Mesothelial cell of epicardium (in vitro differentiated cells): Measurements from ENCODE around the gene DNAJB14. TPM values are rescaled to one million over a fixed set of nuclear protein-coding genes. Genes with fewer than 3 reads are reported as not detected.

Experiments
- DNase-seq, 2 experiments: peaks; one replicate each; pipeline ENCODE4 v3.0.0; 2021; ENCODE audit warnings: low spot score in 2 of 2; ENCODE audit not compliant: unreplicated experiment in 2 of 2
- H3K27ac Mint-ChIP-seq: 2 replicates; pipeline ENCODE4 v1.8.0; 2021; ENCODE audit warnings: mixed read lengths
- H3K27me3 Mint-ChIP-seq: 2 replicates; pipeline ENCODE4 v1.8.0; 2021; ENCODE audit warnings: low read depth, mixed read lengths
- H3K36me3 Mint-ChIP-seq: 2 replicates; pipeline ENCODE4 v1.8.0; 2021; ENCODE audit warnings: mixed read lengths
- H3K4me1 Mint-ChIP-seq: 2 replicates; pipeline ENCODE4 v1.8.0; 2021; ENCODE audit warnings: mixed read lengths
- H3K4me3 Mint-ChIP-seq: 2 replicates; pipeline ENCODE4 v1.8.0; 2021; ENCODE audit warnings: mild to moderate bottlenecking, moderate library complexity, mixed read lengths
- H3K9me3 Mint-ChIP-seq: 2 replicates; pipeline ENCODE4 v1.8.0; 2021; ENCODE audit warnings: mixed read lengths
- total RNA-seq: library from RNA; stranded (reverse); gene quantifications from 3 replicates; pipeline ENCODE4 v1.2.1, GENCODE V29; 2021
- TF ChIP-seq, protein P1 (sequence below): fragments of 200-600 bp; sonication (generic); IDR thresholded peaks from one replicate; pipeline ENCODE4 v1.5.0; 2021; ENCODE audit warnings: antibody characterized with exemption; ENCODE audit not compliant: unreplicated experiment

Gene DNAJB14
- total RNA-seq, 1 donor from 2014 or later = 55.9 TPM

DNA sequence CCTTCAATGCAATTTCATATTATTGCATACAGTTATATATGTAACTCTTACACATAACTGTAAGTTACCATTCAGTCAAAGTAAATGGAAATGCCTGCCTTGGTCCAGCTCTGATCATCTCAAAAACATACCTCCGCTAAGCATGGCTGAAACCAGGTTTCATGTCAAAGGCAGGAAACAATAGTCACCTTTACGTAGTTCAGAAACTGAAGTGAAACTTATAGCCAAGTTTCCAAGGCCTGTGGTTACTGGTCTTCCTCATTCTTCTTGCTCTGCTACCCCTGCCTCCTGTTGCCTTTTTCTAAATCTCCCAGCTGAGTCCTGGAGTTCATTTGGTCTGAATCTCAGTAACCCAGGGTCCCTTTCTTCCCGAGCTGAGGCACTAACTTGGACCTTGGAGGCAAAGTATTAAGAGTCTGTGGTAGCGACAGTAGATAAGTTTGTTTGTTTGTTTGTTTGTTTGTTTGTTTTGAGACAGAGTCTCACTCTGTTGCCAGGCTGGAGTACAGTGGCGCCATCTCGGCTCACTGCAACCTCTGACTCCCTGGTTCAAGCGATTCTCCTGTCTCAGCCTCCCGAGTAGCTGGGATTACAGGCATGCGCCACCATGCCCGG is 98.9 kb downstream of the DNAJB14 start:
- DNase-seq = no peak
- Mint-ChIP-seq H3K4me1 (peaks cover 14% of the 10 kb centered on the region), H3K9me3 (no peaks in the 10 kb centered on the region), H3K27me3 (no peaks in the 10 kb centered on the region), H3K36me3 (no peaks in the 10 kb centered on the region), H3K4me3 (no peak overlapping the region), H3K27ac (no peak overlapping the region)
- TF ChIP-seq, protein P1, sequence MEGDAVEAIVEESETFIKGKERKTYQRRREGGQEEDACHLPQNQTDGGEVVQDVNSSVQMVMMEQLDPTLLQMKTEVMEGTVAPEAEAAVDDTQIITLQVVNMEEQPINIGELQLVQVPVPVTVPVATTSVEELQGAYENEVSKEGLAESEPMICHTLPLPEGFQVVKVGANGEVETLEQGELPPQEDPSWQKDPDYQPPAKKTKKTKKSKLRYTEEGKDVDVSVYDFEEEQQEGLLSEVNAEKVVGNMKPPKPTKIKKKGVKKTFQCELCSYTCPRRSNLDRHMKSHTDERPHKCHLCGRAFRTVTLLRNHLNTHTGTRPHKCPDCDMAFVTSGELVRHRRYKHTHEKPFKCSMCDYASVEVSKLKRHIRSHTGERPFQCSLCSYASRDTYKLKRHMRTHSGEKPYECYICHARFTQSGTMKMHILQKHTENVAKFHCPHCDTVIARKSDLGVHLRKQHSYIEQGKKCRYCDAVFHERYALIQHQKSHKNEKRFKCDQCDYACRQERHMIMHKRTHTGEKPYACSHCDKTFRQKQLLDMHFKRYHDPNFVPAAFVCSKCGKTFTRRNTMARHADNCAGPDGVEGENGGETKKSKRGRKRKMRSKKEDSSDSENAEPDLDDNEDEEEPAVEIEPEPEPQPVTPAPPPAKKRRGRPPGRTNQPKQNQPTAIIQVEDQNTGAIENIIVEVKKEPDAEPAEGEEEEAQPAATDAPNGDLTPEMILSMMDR = no peak

- Mint-ChIP-seq H3K27ac (no peak overlapping the region), H3K4me3 (no peak overlapping the region), H3K36me3 (no peaks in the 10 kb centered on the region), H3K9me3 (no peaks in the 10 kb centered on the region), H3K4me1 (peaks cover 17% of the 10 kb centered on the region), H3K27me3 (no peaks in the 10 kb centered on the region)
- no peak for DNase-seq
- TF ChIP-seq, protein P1 = no peak
These were observed 99.5 kb downstream of the DNAJB14 start for GRCh38 chr4:99846891-99847290.

Other genes with a start within 250 kb of the DNAJB14 start
- gene DAPP1, start 129.8 kb downstream of the DNAJB14 start, total RNA-seq = 2.5 to 2.9 TPM (median 2.7 TPM) in 3 replicates
- 42.4 to 44.7 TPM (median 42.5 TPM) in 3 replicates for gene LAMTOR3, start 52.2 kb downstream of the DNAJB14 start, total RNA-seq
- 189 to 203 TPM (median 199 TPM) in 3 replicates for gene H2AZ1, start 3.7 kb upstream of the DNAJB14 start, total RNA-seq
- gene DDIT4L, start 243.8 kb upstream of the DNAJB14 start, total RNA-seq = 4.8 to 6.9 TPM (median 6.0 TPM) in 3 replicates